HCT116 (cell line): Measurements from ENCODE around the gene KANK4. TPM values are rescaled to one million over a fixed set of nuclear protein-coding genes. Genes with fewer than 3 reads are reported as not detected.

ENCODE experiments used
- ATAC-seq: fragments of 200-7000 bp; cut with Tn5 transposase; 2 replicates; pipeline ENCODE4 v1.9.1; 2020; ENCODE audit warnings: mild to moderate bottlenecking, moderate library complexity
- BruUV-seq: library from RNA; stranded (reverse); fragments of 400-500 nt; replicated peaks from 2 replicates; lab custom pipeline; 2021; lab: Mats Ljungman, UMichigan
- CTCF ChIA-PET: fragments of 300-600 bp; sonication (Branson Sonifier 250); formaldehyde crosslinking; loops from one replicate; lab custom pipeline; 2021; ENCODE audit warnings: antibody characterized with exemption; lab: Charles Lee
- POLR2A ChIA-PET: fragments of 300-600, 350-600 bp; sonication (Branson Sonifier 250); formaldehyde crosslinking; loops from one replicate; lab custom pipeline; 2021; ENCODE audit warnings: antibody characterized with exemption; lab: Charles Lee
- RAD21 ChIA-PET, 2 experiments: fragments of 300-600 bp; sonication (Branson Sonifier 250); formaldehyde crosslinking; loops; one replicate each; lab custom pipeline; 2023; ENCODE audit warnings: low total read pairs in 2 of 2; ENCODE audit not compliant: uncharacterized antibody in 2 of 2, unreplicated experiment in 2 of 2, low non-redundant PET in 1 of 2; lab: Charles Lee
- DNase-seq: peaks from one replicate; pipeline ENCODE4 v3.0.0-alpha.2; 2010; ENCODE audit warnings: low read depth, low spot score
- H2AFZ ChIP-seq: fragments of 200-600 bp; shearing (Covaris generic), sonication (generic); 2 replicates; pipeline ENCODE4 v1.6.1; 2017; ENCODE audit warnings: low read depth, mixed run types, mixed read lengths, antibody characterized with exemption, low read length; ENCODE audit not compliant: poor library complexity, severe bottlenecking
- H3K27ac ChIP-seq: 2 replicates; pipeline ENCODE4 v1.5.1; 2012; ENCODE audit warnings: low read depth, low read length
- H3K27me3 ChIP-seq: fragments of 200-600 bp; sonication (generic); 2 replicates; pipeline ENCODE4 v1.6.1; 2016; ENCODE audit warnings: mixed run types, low read length, mixed read lengths; ENCODE audit not compliant: insufficient read depth
- H3K36me3 ChIP-seq, 2 experiments: fragments of 200-500 bp in 1 of 2; fragments of 200-600 bp in 1 of 2; sonication (Bioruptor generic) in 1 of 2; sonication (generic) in 1 of 2; 2 replicates each; pipeline versions ENCODE4 v1.5.1 to v1.6.1; 2014 to 2016; ENCODE audit warnings: low read length in 2 of 2, inconsistent platforms in 1 of 2, mixed read lengths in 1 of 2, mixed run types in 1 of 2; ENCODE audit not compliant: insufficient read depth in 2 of 2, control insufficient read depth in 1 of 2
- H3K4me1 ChIP-seq, 2 experiments: fragments of 200-600 bp in 1 of 2; sonication (generic) in 1 of 2; 2 replicates each; pipeline versions ENCODE4 v1.5.1 to v1.6.1; 2012 to 2017; ENCODE audit warnings: low read length in 2 of 2, inconsistent platforms in 1 of 2, mild to moderate bottlenecking in 1 of 2, mixed read lengths in 1 of 2, mixed run types in 1 of 2, moderate library complexity in 1 of 2; ENCODE audit not compliant: insufficient read depth in 2 of 2, control insufficient read depth in 1 of 2
- H3K4me2 ChIP-seq: fragments of 200-600 bp; sonication (generic); 2 replicates; pipeline ENCODE4 v1.6.1; 2017; ENCODE audit warnings: mixed run types, low read length, mixed read lengths
- H3K4me3 ChIP-seq, 2 experiments: fragments of 200-600 bp in 1 of 2; sonication (generic) in 1 of 2; replicated peaks in 1 of 2; 2 replicates each; pipeline ENCODE4 v1.5.1; 2011 to 2016; ENCODE audit warnings: low read length in 2 of 2, control low read depth in 1 of 2, low read depth in 1 of 2, mild to moderate bottlenecking in 1 of 2, mixed read lengths in 1 of 2, mixed run types in 1 of 2
- H3K79me2 ChIP-seq: fragments of 200-600 bp; sonication (generic); 2 replicates; pipeline ENCODE4 v1.6.1; 2017; ENCODE audit warnings: mild to moderate bottlenecking, mixed run types, low read length, moderate library complexity, mixed read lengths; ENCODE audit not compliant: insufficient read depth
- H3K9ac ChIP-seq: fragments of 200-600 bp; sonication (generic); 2 replicates; pipeline ENCODE4 v1.6.1; 2016; ENCODE audit warnings: low read length, mixed read lengths
- H3K9me2 ChIP-seq: fragments of 200-600 bp; sonication (generic), shearing (Covaris generic); 2 replicates; pipeline ENCODE4 v1.6.1; 2017; ENCODE audit warnings: mixed run types, mild to moderate bottlenecking, moderate library complexity; ENCODE audit not compliant: insufficient read depth
- H3K9me3 ChIP-seq, 2 experiments: fragments of 200-500 bp in 1 of 2; fragments of 200-600 bp in 1 of 2; sonication (Bioruptor generic) in 1 of 2; sonication (generic) in 1 of 2; 2 replicates each; pipeline ENCODE4 v1.6.1; 2014 to 2017; ENCODE audit warnings: low read length in 2 of 2, mixed read lengths in 2 of 2, inconsistent platforms in 1 of 2, low read depth in 1 of 2, mild to moderate bottlenecking in 1 of 2, mixed run types in 1 of 2, moderate library complexity in 1 of 2; ENCODE audit not compliant: control insufficient read depth in 1 of 2, insufficient read depth in 1 of 2
- H4K20me1 ChIP-seq: fragments of 200-600 bp; sonication (generic), shearing (Covaris generic); 2 replicates; pipeline ENCODE4 v1.6.1; 2017; ENCODE audit warnings: mixed run types, mild to moderate bottlenecking, moderate library complexity; ENCODE audit not compliant: insufficient read depth
- EZH2 ChIP-seq: fragments of 200-600 bp; sonication (generic); IDR thresholded peaks from 2 replicates; pipeline ENCODE4 v1.6.1; 2017; ENCODE audit warnings: antibody characterized with exemption, mixed run types
- EZH2phosphoT487 ChIP-seq: fragments of 200-600 bp; IDR thresholded peaks from 2 replicates; pipeline ENCODE4 v1.6.1; 2018; ENCODE audit warnings: antibody characterized with exemption, borderline replicate concordance
- JUND ChIP-seq: IDR thresholded peaks from 2 replicates; pipeline ENCODE4 v1.6.1; 2012
- POLR2AphosphoS5 ChIP-seq: IDR thresholded peaks from 2 replicates; pipeline ENCODE4 v1.6.1; 2011; ENCODE audit warnings: mild to moderate bottlenecking, low read depth, low read length, moderate library complexity
- ZBTB33 ChIP-seq: IDR thresholded peaks from 2 replicates; pipeline ENCODE4 v1.6.1; 2011; ENCODE audit warnings: mild to moderate bottlenecking, low read length, moderate library complexity; ENCODE audit not compliant: insufficient replicate concordance; ENCODE audit errors: extremely low read depth
- ZFX ChIP-seq: fragments of 450-650 bp; IDR thresholded peaks from 2 replicates; pipeline ENCODE4 v1.6.1; 2017
- intact Hi-C: fragments of 100-400 bp; cut with micrococcal nuclease; formaldehyde crosslinking; loops from 2 replicates; pipeline ENCODE4 v1.10.0; 2022
- total RNA-seq: library from RNA; stranded (reverse); gene quantifications from one replicate; pipeline ENCODE4 v1.2.1, GENCODE V29; 2021; ENCODE audit not compliant: unreplicated experiment
- TF ChIP-seq, protein P1 (sequence below), 3 experiments: fragments of 200-600 bp in 1 of 3; sonication (generic) in 1 of 3; IDR thresholded peaks in 2 of 3; conservative IDR thresholded peaks in 1 of 3; 2 replicates each; pipeline ENCODE4 v1.5.1; 2012 to 2017; ENCODE audit warnings: low read depth in 2 of 3, low read length in 2 of 3, antibody characterized with exemption in 1 of 3, borderline replicate concordance in 1 of 3, control low read depth in 1 of 3, mild to moderate bottlenecking in 1 of 3, mixed read lengths in 1 of 3, mixed run types in 1 of 3, moderate library complexity in 1 of 3; ENCODE audit not compliant: insufficient read depth in 1 of 3
- TF ChIP-seq, protein P2 (sequence below): IDR thresholded peaks from 2 replicates; pipeline ENCODE4 v1.6.1; 2012; ENCODE audit warnings: low read depth

KANK4 gene
- total RNA-seq, 1 experiment from 2014 or later: not detected

- Histone ChIP-seq H3K9ac (no peak overlapping the region), H4K20me1 (no peaks in the 10 kb centered on the region), H3K9me3 (no peaks in the 10 kb centered on the region), H3K36me3 (no peaks in the 10 kb centered on the region), H3K4me2 (no peak overlapping the region), H3K27ac (no peak overlapping the region), H3K27me3 (peaks cover 12% of the 10 kb centered on the region; the same call in 1 of the 2 replicates), H3K4me1 (no peaks in the 10 kb centered on the region), H3K4me3 (no peak overlapping the region), H3K9me2 (no peaks in the 10 kb centered on the region), H3K79me2 (no peaks in the 10 kb centered on the region), H2AFZ (no peak overlapping the region)
- TF ChIP-seq EZH2phosphoT487 (no peak), EZH2 (no peak), ZBTB33 (no peak), ZFX (no peak), JUND (no peak), POLR2AphosphoS5 (no peak)
- TF ChIP-seq, protein P1, sequence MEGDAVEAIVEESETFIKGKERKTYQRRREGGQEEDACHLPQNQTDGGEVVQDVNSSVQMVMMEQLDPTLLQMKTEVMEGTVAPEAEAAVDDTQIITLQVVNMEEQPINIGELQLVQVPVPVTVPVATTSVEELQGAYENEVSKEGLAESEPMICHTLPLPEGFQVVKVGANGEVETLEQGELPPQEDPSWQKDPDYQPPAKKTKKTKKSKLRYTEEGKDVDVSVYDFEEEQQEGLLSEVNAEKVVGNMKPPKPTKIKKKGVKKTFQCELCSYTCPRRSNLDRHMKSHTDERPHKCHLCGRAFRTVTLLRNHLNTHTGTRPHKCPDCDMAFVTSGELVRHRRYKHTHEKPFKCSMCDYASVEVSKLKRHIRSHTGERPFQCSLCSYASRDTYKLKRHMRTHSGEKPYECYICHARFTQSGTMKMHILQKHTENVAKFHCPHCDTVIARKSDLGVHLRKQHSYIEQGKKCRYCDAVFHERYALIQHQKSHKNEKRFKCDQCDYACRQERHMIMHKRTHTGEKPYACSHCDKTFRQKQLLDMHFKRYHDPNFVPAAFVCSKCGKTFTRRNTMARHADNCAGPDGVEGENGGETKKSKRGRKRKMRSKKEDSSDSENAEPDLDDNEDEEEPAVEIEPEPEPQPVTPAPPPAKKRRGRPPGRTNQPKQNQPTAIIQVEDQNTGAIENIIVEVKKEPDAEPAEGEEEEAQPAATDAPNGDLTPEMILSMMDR (IDR thresholded peaks at IDR 0.05 in 2 of 3, conservative IDR thresholded peaks at IDR 0.05 in 1 of 3; ENCODE audit: borderline replicate concordance in 1 of 3, insufficient read depth in 1 of 3, low read depth in 2 of 3, low read length in 2 of 3): no peak
- TF ChIP-seq, protein P2, sequence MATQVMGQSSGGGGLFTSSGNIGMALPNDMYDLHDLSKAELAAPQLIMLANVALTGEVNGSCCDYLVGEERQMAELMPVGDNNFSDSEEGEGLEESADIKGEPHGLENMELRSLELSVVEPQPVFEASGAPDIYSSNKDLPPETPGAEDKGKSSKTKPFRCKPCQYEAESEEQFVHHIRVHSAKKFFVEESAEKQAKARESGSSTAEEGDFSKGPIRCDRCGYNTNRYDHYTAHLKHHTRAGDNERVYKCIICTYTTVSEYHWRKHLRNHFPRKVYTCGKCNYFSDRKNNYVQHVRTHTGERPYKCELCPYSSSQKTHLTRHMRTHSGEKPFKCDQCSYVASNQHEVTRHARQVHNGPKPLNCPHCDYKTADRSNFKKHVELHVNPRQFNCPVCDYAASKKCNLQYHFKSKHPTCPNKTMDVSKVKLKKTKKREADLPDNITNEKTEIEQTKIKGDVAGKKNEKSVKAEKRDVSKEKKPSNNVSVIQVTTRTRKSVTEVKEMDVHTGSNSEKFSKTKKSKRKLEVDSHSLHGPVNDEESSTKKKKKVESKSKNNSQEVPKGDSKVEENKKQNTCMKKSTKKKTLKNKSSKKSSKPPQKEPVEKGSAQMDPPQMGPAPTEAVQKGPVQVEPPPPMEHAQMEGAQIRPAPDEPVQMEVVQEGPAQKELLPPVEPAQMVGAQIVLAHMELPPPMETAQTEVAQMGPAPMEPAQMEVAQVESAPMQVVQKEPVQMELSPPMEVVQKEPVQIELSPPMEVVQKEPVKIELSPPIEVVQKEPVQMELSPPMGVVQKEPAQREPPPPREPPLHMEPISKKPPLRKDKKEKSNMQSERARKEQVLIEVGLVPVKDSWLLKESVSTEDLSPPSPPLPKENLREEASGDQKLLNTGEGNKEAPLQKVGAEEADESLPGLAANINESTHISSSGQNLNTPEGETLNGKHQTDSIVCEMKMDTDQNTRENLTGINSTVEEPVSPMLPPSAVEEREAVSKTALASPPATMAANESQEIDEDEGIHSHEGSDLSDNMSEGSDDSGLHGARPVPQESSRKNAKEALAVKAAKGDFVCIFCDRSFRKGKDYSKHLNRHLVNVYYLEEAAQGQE: no peak
- intact Hi-C loops: no loop called here
- no peak for ATAC-seq
- ChIA-PET CTCF (no interaction called here), POLR2A (no interaction called here), RAD21 (no interaction called here)
- DNase-seq: no peak
- BruUV-seq: no TSS peak
Observed at GRCh38 chr1:62280150-62280549, 39.1 kb downstream of the KANK4 start.
